ENCODE measurements around the gene RGPD3. TPM values are rescaled to one million over a fixed set of nuclear protein-coding genes. Genes with fewer than 3 reads are reported as not detected.

RGPD3 gene
- total and polyA plus RNA-seq, 9 of the 15 experiments (the other 6 are each of a cell fraction or from before 2014, with no cell fraction given), result 0.01 to 0.03 TPM; not detected in 7

DNA sequence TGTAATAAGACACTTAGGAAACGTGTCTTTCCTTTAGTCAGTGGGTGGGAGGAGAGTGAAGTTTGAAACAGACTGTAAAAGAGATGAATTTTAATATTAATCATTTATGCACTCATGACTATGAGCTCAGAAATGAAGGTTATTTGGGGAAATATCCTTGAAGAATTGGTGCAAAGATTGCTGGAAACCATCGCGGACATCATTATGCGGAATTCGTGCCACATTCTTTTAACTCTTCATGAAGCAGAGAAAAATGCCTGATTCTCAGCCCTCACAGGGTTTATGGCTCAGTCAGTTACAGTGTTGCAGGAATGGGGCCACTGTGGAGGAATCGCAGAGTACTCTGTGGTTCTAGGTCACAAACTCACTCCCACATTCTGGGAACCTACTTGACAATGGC, 109.7 kb downstream of the RGPD3 start:
- no peak for ATAC-seq
- Histone ChIP-seq H2AFZ (ENCODE audit: low read depth, low read length) (no peak overlapping the region), H4K20me1 (replicated peaks; ENCODE audit: control insufficient read depth, insufficient read depth, low read length) (no peaks in the 10 kb centered on the region), H3K9ac (ENCODE audit: insufficient read depth in 1 of 2, low read depth in 2 of 2, low read length in 2 of 2) (no peak overlapping the region), H3K4me3 (no peak overlapping the region), H3K27ac (ENCODE audit: extremely low read depth, low read depth, low read length) (no peak overlapping the region), H3K4me2 (ENCODE audit: insufficient read depth, low read length) (no peak overlapping the region), H3K9me1 (ENCODE audit: control insufficient read depth, insufficient read depth, low read length) (no peaks in the 10 kb centered on the region), H3K9me3 (replicated peaks; ENCODE audit: control insufficient read depth, insufficient read depth, low read depth, low read length) (no peaks in the 10 kb centered on the region), H3K36me3 (ENCODE audit: control insufficient read depth, insufficient read depth, low read length) (no peaks in the 10 kb centered on the region), H3K4me1 (replicated peaks in 1 of 2; ENCODE audit: control insufficient read depth in 2 of 2, insufficient read depth in 2 of 2, low read length in 2 of 2) (no peaks in the 10 kb centered on the region), H3K27me3 (ENCODE audit: control insufficient read depth in 2 of 2, insufficient read depth in 2 of 2, low read length in 2 of 2) (peaks cover 0 to 16% of the 10 kb centered on the region in 2 experiments; a peak in 3 of 5 replicates), H3K79me2 (ENCODE audit: control insufficient read depth, insufficient read depth, low read length) (no peaks in the 10 kb centered on the region)
- DNase-seq (ENCODE audit: extremely low read depth in 1 of 4, low spot score in 3 of 4), result no peak
- TF ChIP-seq ARID2 (IDR thresholded peaks at IDR 0.05) (no peak), MBD2 (IDR thresholded peaks at IDR 0.05; ENCODE audit: borderline replicate concordance, low read depth) (no peak), TOE1 (IDR thresholded peaks at IDR 0.05; ENCODE audit: borderline replicate concordance) (no peak), TOE1 (CRISPR knock-in tag; IDR thresholded peaks at IDR 0.05; ENCODE audit: borderline replicate concordance, low read depth) (no peak), ZNF253 (CRISPR knock-in tag; conservative IDR thresholded peaks at IDR 0.05) (no peak), ARHGAP35 (IDR thresholded peaks at IDR 0.05; ENCODE audit: partially characterized antibody) (no peak), CREM (IDR thresholded peaks at IDR 0.05; ENCODE audit: low read depth) (no peak), NR4A1 (CRISPR knock-in tag; IDR thresholded peaks at IDR 0.05) (no peak), NR4A1 (tag; IDR thresholded peaks at IDR 0.05) (no peak), ZKSCAN1 (IDR thresholded peaks at IDR 0.05; ENCODE audit: low read depth, low read length) (no peak), USF1 (CRISPR knock-in tag; IDR thresholded peaks at IDR 0.05) (no peak), ADNP (tag; IDR thresholded peaks at IDR 0.05) (no peak), BMI1 (IDR thresholded peaks at IDR 0.05; ENCODE audit: low read length) (no peak), BCLAF1 (IDR thresholded peaks at IDR 0.05; ENCODE audit: borderline replicate concordance in 1 of 2, control insufficient read depth in 1 of 2, low read depth in 2 of 2, low read length in 1 of 2) (no peak), RBM17 (IDR thresholded peaks at IDR 0.05; ENCODE audit: borderline replicate concordance, low read depth, low read length) (no peak)
- TF ChIP-seq, protein P1, sequence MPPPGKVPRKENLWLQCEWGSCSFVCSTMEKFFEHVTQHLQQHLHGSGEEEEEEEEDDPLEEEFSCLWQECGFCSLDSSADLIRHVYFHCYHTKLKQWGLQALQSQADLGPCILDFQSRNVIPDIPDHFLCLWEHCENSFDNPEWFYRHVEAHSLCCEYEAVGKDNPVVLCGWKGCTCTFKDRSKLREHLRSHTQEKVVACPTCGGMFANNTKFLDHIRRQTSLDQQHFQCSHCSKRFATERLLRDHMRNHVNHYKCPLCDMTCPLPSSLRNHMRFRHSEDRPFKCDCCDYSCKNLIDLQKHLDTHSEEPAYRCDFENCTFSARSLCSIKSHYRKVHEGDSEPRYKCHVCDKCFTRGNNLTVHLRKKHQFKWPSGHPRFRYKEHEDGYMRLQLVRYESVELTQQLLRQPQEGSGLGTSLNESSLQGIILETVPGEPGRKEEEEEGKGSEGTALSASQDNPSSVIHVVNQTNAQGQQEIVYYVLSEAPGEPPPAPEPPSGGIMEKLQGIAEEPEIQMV (tag; conservative IDR thresholded peaks at IDR 0.05; ENCODE audit: low read depth), result no peak
- TF ChIP-seq, protein P2, sequence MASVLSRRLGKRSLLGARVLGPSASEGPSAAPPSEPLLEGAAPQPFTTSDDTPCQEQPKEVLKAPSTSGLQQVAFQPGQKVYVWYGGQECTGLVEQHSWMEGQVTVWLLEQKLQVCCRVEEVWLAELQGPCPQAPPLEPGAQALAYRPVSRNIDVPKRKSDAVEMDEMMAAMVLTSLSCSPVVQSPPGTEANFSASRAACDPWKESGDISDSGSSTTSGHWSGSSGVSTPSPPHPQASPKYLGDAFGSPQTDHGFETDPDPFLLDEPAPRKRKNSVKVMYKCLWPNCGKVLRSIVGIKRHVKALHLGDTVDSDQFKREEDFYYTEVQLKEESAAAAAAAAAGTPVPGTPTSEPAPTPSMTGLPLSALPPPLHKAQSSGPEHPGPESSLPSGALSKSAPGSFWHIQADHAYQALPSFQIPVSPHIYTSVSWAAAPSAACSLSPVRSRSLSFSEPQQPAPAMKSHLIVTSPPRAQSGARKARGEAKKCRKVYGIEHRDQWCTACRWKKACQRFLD (CRISPR knock-in tag; IDR thresholded peaks at IDR 0.05), result no peak
- CTCF ChIA-PET (ENCODE audit: low intra/inter-chr PET ratio), result no interaction called here
- intact Hi-C loops (cut with micrococcal nuclease), result no loop called here
- no peak for FAIRE-seq
- in situ Hi-C loops (cut with MboI), result no loop called here
- POLR2A ChIA-PET, result interaction anchor here (0.6 kb wide), 1 partner anchor 29 kb away, joined by 3 read pairs; no protein-coding TSS in a partner anchor
- WGBS (ENCODE audit: insufficient coverage, low coverage, missing lambda C conversion rate), result 2% methylated on average over 6 of the region's 6 CpGs
- BruUV-seq (replicated peaks), result no TSS peak
